IPS-15b (cell line): ENCODE results near the gene ATP13A2.

ENCODE experiments used
- H3K27me3 ChIP-seq: one replicate; pipeline ENCODE4 v1.6.1; 2013; ENCODE audit warnings: low read length; ENCODE audit not compliant: control insufficient read depth, insufficient read depth
- H3K36me3 ChIP-seq: one replicate; pipeline ENCODE4 v1.6.1; 2013; ENCODE audit warnings: low read length; ENCODE audit not compliant: control insufficient read depth, insufficient read depth
- H3K4me1 ChIP-seq: one replicate; pipeline ENCODE4 v1.6.1; 2013; ENCODE audit warnings: mild to moderate bottlenecking, low read length; ENCODE audit not compliant: control insufficient read depth, insufficient read depth
- H3K4me3 ChIP-seq: one replicate; pipeline ENCODE4 v1.5.1; 2013; ENCODE audit warnings: low read depth, low read length
- H3K9ac ChIP-seq: one replicate; pipeline ENCODE4 v1.6.1; 2013; ENCODE audit warnings: low read depth, mild to moderate bottlenecking, low read length
- H3K9me3 ChIP-seq: one replicate; pipeline ENCODE4 v1.6.1; 2013; ENCODE audit warnings: mild to moderate bottlenecking, low read length; ENCODE audit not compliant: control insufficient read depth, insufficient read depth

The ATP13A2 gene

DNA sequence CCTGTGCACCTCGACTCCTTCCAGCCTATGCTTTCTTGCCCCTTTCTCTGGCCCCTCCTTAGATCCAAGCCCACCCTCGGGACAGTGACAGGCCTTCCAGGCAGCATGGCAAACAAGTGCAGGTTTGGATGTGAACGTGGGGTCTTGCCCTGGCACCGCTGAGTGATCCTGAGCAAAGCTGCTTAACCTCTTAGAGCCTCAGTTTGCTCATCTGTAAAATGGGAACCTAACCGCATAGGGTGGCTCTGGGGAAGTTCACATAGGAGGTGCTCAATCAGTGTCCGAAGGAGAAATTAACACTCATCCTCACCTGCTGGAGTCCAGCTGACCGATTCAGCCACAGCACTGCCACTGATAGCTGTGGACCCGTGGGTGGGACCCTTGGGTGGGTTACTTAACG, 38.5 kb downstream of the ATP13A2 start:
- no peaks in the 10 kb centered on the region for H3K9me3 ChIP-seq
- no peaks in the 10 kb centered on the region for H3K27me3 ChIP-seq
- H3K36me3 ChIP-seq: peaks cover 41% of the 10 kb centered on the region

DNA sequence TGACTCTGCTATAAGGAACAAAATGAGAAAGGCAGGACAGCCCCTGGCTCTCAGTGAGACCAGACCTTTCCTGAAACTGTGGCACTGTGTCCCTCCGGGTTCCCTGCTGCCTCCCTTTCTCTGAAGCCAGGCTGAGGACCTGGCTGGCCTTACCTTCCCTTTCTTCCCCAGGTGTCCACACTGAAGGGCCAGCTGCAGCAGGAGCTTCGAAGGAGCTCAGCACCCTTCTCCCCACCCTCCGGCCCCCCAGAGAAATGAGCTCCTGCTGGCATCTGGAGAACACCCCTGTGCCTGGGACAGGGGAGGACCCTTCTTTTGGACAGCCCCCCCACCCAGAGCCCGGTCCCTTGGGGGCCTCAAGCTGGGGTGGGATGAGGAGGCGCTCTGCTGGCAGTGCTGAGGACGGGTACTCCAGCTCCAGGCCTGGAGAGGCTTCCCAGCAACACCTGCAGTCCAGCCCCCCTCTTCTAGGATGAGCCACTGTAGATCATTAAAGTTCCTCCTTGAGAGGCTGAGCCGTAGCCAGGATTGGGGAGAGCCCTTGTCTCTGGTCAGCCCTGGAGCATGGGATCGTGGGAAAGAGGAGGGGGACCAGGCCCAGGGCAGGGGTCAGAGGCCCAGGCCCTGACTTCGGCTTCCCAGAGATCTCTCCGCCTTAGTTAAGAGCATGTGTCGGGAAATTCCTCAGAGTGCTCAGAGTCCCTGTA, 39.4 kb downstream of the ATP13A2 start:
- Histone ChIP-seq H3K4me3 (no peak overlapping the region), H3K9me3 (no peaks in the 10 kb centered on the region), H3K9ac (no peak overlapping the region), H3K4me1 (no peaks in the 10 kb centered on the region), H3K36me3 (peaks cover 42% of the 10 kb centered on the region), H3K27me3 (no peaks in the 10 kb centered on the region)

More for the DNA sequence above, 38.5 kb downstream of the ATP13A2 start:
- H3K9ac ChIP-seq: no peak overlapping the region
- no peaks in the 10 kb centered on the region for H3K4me1 ChIP-seq
- H3K4me3 ChIP-seq: no peak overlapping the region

DNA sequence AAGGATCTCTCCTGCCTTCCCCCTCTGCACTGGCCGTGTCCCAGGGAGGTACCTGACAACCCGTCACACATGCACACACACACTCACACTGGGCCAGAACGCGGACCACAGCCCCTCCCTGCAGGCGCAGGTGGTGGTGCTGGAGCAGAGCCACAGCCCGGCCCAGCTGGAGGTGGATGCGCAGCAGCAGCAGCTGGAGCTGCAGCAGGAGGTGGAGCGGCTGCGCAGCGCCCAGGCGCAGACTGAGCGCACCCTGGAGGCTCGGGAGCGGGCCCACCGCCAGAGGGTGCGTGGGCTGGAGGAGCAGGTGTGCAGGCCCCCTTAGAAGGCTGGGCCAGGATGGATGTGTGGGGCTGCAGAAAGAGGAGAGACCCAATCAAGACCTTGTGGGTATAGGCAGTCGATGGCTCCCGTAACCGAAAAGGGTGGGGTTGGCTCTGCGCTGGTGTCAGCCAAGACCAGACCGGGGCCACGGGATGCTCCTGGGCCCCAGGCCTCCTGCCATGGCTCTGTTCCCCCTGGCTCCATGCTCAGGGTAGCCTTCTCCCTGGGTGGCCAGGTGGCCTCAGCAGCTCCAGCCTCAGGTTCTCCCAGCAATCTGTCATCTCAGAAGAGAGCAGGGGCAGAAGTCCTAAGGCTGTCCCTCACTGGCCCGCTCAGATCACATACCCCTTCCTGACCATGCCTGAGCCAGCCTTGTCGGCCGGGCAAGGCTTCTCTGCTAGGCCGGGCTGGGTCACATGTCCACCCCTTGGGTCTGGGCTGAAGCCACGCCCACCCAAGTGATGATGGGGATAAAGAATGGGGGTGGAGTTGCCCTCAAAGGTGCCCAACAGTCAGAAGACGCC, 40.2 kb downstream of the ATP13A2 start:
- no peaks in the 10 kb centered on the region for H3K4me1 ChIP-seq
- H3K9ac ChIP-seq: no peak overlapping the region
- peaks cover 36% of the 10 kb centered on the region for H3K36me3 ChIP-seq
- H3K9me3 ChIP-seq: no peaks in the 10 kb centered on the region
- H3K27me3 ChIP-seq: no peaks in the 10 kb centered on the region
- no peak overlapping the region for H3K4me3 ChIP-seq

DNA sequence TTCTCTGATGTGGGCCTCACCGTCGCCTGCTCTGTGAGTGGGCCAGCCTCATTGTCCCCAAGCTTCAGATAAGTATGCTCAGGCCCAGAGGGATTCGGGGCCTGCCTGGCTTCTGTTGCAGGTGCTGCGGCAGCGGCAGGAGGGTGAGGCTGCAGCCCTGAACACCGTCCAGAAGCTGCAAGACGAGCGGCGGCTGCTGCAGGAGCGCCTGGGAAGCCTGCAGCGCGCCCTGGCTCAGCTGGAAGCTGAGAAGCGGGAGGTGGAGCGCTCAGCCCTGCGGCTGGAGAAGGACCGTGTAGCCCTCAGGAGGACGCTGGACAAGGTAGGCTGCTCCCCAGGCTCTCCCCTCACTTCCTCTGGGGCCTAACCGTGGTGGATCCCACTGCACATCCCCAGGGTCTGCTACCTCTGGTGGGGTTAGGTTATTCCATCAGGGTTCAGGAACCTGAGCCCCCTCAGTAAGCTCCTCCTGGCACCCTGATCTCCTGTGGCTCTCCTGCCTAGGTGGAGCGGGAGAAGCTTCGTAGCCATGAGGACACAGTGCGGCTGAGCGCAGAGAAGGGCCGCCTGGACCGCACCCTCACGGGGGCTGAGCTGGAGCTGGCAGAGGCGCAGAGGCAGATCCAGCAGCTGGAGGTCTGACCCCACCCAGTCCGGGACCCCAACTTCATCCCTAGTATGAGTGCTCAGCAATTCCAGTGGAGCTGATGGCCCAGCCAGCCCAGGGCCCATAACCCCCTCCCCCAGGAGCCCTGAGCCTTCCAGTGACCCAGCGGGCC, 41.4 kb downstream of the ATP13A2 start:
- Histone ChIP-seq H3K4me1 (no peaks in the 10 kb centered on the region), H3K27me3 (no peaks in the 10 kb centered on the region), H3K9ac (no peak overlapping the region), H3K4me3 (no peak overlapping the region), H3K9me3 (no peaks in the 10 kb centered on the region), H3K36me3 (peaks cover 33% of the 10 kb centered on the region)

DNA sequence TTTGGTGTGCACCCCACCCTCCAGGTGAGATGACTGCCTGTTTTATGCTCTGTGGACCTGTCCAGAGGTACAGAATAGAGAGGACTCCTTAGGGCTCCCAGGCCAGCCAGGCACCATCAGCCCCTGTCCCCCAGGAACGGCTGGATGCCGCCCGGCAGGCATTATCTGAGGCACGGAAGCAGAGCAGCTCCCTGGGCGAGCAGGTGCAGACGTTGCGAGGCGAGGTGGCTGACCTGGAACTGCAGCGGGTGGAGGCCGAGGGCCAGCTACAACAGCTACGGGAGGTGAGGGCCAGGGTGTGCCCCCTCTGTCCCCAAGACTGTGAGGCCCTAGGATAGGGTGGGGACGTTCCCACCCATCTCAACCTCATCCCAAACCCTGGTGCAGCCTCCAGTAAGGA, 42.1 kb downstream of the ATP13A2 start:
- H3K36me3 ChIP-seq: peaks cover 32% of the 10 kb centered on the region
- H3K27me3 ChIP-seq: no peaks in the 10 kb centered on the region

DNA sequence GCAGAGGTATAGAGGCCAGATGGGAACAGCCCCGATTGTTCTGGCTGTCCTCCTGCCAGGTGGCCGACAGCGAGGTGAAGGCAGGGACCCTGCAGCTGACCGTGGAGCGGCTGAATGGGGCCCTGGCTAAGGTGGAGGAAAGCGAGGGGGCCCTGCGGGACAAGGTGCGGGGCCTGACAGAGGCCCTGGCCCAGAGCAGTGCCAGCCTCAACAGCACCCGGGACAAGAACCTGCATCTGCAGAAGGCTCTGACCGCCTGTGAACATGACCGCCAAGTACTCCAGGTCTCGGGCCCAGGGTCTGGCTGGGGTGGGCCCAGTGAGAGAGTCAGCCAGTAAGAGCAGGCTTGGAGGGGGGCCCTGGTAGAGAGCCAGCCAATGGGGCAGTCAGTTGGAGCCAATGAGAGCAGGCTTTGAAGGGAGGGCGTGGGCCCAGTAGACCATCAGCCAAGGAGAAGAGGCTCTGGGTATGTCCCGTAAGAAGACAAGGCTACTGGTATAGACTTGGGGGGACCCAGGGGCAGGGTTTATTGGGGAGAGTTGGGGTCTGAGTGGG, 42.6 kb downstream of the ATP13A2 start:
- H3K9me3 ChIP-seq: no peaks in the 10 kb centered on the region
- no peak overlapping the region for H3K4me3 ChIP-seq
- H3K36me3 ChIP-seq: peaks cover 32% of the 10 kb centered on the region
- no peak overlapping the region for H3K9ac ChIP-seq
- no peaks in the 10 kb centered on the region for H3K27me3 ChIP-seq
- H3K4me1 ChIP-seq: no peaks in the 10 kb centered on the region

More for the DNA sequence above, 42.1 kb downstream of the ATP13A2 start:
- Histone ChIP-seq H3K9ac (no peak overlapping the region), H3K9me3 (no peaks in the 10 kb centered on the region), H3K4me3 (no peak overlapping the region), H3K4me1 (no peaks in the 10 kb centered on the region)

DNA sequence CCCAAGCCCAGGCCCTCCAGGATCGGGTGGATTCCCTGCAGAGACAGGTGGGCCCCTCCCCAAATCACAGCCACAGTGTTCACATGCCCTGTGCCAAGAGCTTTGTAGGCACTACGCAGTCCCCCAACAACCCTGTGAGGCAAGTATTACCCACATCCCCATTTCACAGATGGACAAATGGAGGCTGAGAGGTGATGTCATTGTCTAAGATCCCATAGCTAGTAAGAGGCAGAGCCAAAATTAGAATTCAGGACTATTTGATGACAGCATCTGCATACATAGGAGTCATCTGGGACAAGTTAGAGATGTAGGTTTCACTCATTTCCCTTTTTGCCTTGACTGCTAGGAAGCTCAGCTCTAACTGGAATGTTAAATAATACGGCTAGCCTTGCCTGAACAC, 43.4 kb downstream of the ATP13A2 start:
- Histone ChIP-seq H3K36me3 (peaks cover 32% of the 10 kb centered on the region), H3K4me1 (no peaks in the 10 kb centered on the region), H3K4me3 (no peak overlapping the region), H3K9me3 (no peaks in the 10 kb centered on the region), H3K9ac (no peak overlapping the region), H3K27me3 (no peaks in the 10 kb centered on the region)

DNA sequence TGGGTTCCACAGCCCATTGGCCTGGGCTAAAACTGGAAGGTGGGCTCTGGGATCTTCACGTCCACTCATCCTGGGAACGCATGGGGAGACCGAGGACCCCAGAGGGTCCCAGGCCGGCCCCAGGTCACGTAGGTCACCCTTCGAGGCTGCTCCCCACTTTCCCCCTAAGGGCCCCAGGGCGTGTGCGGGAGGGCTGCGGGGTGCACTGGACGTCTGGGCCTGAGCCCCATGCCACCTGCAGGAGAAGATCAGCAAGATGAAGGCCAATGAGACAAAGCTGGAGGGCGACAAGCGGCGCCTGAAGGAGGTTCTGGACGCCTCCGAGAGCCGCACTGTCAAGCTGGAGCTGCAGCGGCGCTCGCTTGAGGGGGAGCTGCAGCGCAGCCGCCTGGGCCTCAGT, 43.8 kb downstream of the ATP13A2 start:
- Histone ChIP-seq H3K9me3 (no peaks in the 10 kb centered on the region), H3K4me3 (no peak overlapping the region), H3K9ac (no peak overlapping the region), H3K27me3 (no peaks in the 10 kb centered on the region), H3K4me1 (no peaks in the 10 kb centered on the region), H3K36me3 (peaks cover 29% of the 10 kb centered on the region)

DNA sequence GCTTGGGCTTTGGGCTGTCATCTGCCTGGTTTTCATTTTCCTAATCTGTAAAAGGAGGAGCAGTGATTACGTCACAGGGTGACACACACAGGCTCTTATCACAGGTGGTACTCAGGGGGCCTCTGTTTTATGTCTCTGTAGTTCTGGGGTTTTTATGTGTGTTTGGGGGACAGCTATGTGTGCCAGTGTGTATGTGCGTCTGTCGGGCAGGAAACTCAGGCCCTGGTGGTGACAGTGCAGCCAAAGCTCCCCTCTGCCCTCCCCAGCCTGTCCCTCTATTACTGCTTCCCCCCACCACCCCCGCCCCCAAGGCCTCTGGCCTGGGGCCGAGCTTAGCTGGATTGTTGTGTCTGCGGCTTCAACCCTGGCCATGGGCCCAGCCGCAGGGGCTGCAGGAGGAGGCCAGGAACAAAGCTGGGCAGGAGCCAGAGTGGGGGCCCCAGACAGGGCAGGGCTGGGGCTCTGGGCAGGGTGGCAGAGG, 44.6 kb downstream of the ATP13A2 start:
- no peak overlapping the region for H3K4me3 ChIP-seq
- H3K36me3 ChIP-seq: peaks cover 25% of the 10 kb centered on the region
- H3K9ac ChIP-seq: no peak overlapping the region
- H3K4me1 ChIP-seq: no peaks in the 10 kb centered on the region
- no peaks in the 10 kb centered on the region for H3K9me3 ChIP-seq
- no peaks in the 10 kb centered on the region for H3K27me3 ChIP-seq

DNA sequence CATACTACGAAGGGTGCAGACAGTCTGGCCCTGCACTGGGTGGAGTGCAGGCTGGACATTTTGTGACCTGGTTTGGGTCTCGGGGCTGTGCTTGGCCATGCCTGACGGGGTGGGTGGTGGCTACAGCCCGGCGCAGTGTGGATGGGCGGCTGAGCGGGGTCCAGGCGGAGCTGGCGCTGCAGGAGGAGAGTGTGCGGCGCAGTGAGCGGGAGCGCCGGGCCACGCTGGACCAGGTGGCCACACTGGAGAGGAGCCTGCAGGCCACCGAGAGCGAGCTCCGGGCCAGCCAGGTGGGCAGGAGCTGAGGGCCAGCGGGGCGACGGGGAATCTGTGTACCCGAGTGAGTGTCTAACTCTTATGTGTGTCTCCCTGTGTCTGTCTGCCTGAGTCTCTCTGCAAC, 45.4 kb downstream of the ATP13A2 start:
- peaks cover 20% of the 10 kb centered on the region for H3K36me3 ChIP-seq

DNA sequence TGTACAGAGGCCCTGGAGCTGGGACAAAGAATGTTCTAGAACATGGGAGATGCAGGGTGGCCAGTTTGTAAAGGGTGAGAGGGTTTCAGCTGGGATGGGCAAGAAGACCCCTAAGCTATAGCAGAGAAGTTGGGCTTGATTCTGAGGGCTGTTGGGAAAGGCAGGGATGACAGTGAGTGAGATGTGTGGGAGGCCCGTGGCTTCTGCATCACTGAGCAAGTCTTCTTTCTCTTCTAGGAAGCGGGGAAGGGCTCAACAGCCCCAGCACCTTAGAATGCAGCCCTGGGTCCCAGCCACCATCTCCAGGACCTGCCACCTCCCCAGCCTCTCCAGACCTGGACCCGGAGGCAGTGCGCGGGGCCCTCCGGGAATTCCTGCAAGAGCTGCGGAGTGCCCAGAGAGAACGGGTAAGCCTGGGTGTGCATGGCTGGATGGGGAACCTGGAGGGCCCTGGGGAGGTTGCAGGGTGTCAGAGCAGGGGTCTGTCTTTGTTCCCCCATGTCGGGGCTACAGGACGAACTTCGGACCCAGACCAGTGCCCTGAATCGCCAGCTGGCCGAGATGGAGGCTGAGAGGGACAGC, 46.2 kb downstream of the ATP13A2 start:
- no peaks in the 10 kb centered on the region for H3K27me3 ChIP-seq
- H3K4me1 ChIP-seq: no peaks in the 10 kb centered on the region
- no peak overlapping the region for H3K9ac ChIP-seq
- peaks cover 16% of the 10 kb centered on the region for H3K36me3 ChIP-seq
- no peak overlapping the region for H3K4me3 ChIP-seq
- H3K9me3 ChIP-seq: no peaks in the 10 kb centered on the region

More for the DNA sequence above, 45.4 kb downstream of the ATP13A2 start:
- Histone ChIP-seq H3K9me3 (no peaks in the 10 kb centered on the region), H3K9ac (no peak overlapping the region), H3K4me3 (no peak overlapping the region), H3K27me3 (no peaks in the 10 kb centered on the region), H3K4me1 (no peaks in the 10 kb centered on the region)
